HPDE6-E6E7 (cell line): ENCODE data around the gene MDM4.
"Not testable (repeated sequence)": the region's sequence is repeated elsewhere in the genome, so short reads cannot be mapped to it uniquely, and the experiment has no call there.

Source experiments
- DNase-seq: peaks from one replicate; pipeline ENCODE4 v3.0.0; 2011; ENCODE audit warnings: missing footprints; ENCODE audit errors: extremely low spot score

Gene MDM4

GRCh38 chr1:204517382-204517781 lies 1.2 kb downstream of the MDM4 start:
- DNase-seq: not testable (repeated sequence)

GRCh38 chr1:204520834-204521709 lies 4.9 kb downstream of the MDM4 start:
- no peak for DNase-seq

- not testable (repeated sequence) for DNase-seq
Measured at GRCh38 chr1:204521941-204522521, 5.8 kb downstream of the MDM4 start.

GRCh38 chr1:204523605-204524215 lies 7.5 kb downstream of the MDM4 start:
- no peak for DNase-seq

- no peak for DNase-seq
Measured at GRCh38 chr1:204524986-204525385, 8.8 kb downstream of the MDM4 start.

- no peak for DNase-seq
Measured at GRCh38 chr1:204528241-204528640, 12.0 kb downstream of the MDM4 start.

- no peak for DNase-seq
Measured at GRCh38 chr1:204528677-204529076, 12.5 kb downstream of the MDM4 start.

GRCh38 chr1:204529371-204529895 lies 13.2 kb downstream of the MDM4 start:
- no peak for DNase-seq

- no peak for DNase-seq
Measured at GRCh38 chr1:204530932-204531331, 14.7 kb downstream of the MDM4 start.

- DNase-seq: no peak
Measured at GRCh38 chr1:204532832-204533231, 16.6 kb downstream of the MDM4 start.

- DNase-seq: no peak
Measured at GRCh38 chr1:204541626-204542025, 25.4 kb downstream of the MDM4 start.

- DNase-seq: no peak
Measured at GRCh38 chr1:204544321-204544720, 28.1 kb downstream of the MDM4 start.

GRCh38 chr1:204545202-204545601 lies 29.0 kb downstream of the MDM4 start:
- no peak for DNase-seq

GRCh38 chr1:204545881-204546280 lies 29.7 kb downstream of the MDM4 start:
- DNase-seq: no peak

- no peak for DNase-seq
Measured at GRCh38 chr1:204548265-204548664, 32.1 kb downstream of the MDM4 start.

- no peak for DNase-seq
Measured at GRCh38 chr1:204549313-204549712, 33.1 kb downstream of the MDM4 start.

GRCh38 chr1:204550926-204551325 lies 34.7 kb downstream of the MDM4 start:
- DNase-seq: no peak

- no peak for DNase-seq
Measured at GRCh38 chr1:204556458-204557052, 40.3 kb downstream of the MDM4 start.

- no peak for DNase-seq
Measured at GRCh38 chr1:204558467-204558866, 42.3 kb downstream of the MDM4 start.

- not testable (repeated sequence) for DNase-seq
Measured at GRCh38 chr1:204560002-204560401, 43.8 kb downstream of the MDM4 start.

GRCh38 chr1:204560590-204561150 lies 44.5 kb downstream of the MDM4 start:
- no peak for DNase-seq
